ENCODE data around the gene LSM11.
A peak's percentile ranks its signal among the peaks of the same experiment; 100 is the strongest.

The LSM11 gene

GRCh38 chr5:157740229-157740610, 3.3 kb upstream of the LSM11 start:
- ATAC-seq, result peak; percentile 23; the same call in 2 of the 3 replicates
- TF ChIP-seq OSR1 (CRISPR knock-in tag; IDR thresholded peaks at IDR 0.05), result no peak
- no peak for TF ChIP-seq ZNF70 (CRISPR knock-in tag; IDR thresholded peaks at IDR 0.05)
- no peak for TF ChIP-seq GLIS3 (CRISPR knock-in tag; IDR thresholded peaks at IDR 0.05)
- no peak for TF ChIP-seq CSRNP3 (CRISPR knock-in tag; IDR thresholded peaks at IDR 0.05)
- TF ChIP-seq ZNF565 (CRISPR knock-in tag; conservative IDR thresholded peaks at IDR 0.05; ENCODE audit: low read depth), result no peak
- no peak for TF ChIP-seq PPARA (CRISPR knock-in tag; IDR thresholded peaks at IDR 0.05; ENCODE audit: borderline replicate concordance)
- no peak for TF ChIP-seq POU6F1 (CRISPR knock-in tag; IDR thresholded peaks at IDR 0.05; ENCODE audit: borderline replicate concordance, low read depth)
- TF ChIP-seq ZFP3 (CRISPR knock-in tag; IDR thresholded peaks at IDR 0.05), result no peak
- TF ChIP-seq ARNTL (CRISPR knock-in tag; IDR thresholded peaks at IDR 0.05; ENCODE audit: borderline replicate concordance, low read depth), result no peak
- no peak for TF ChIP-seq RARB (CRISPR knock-in tag; IDR thresholded peaks at IDR 0.05)
- no peak for TF ChIP-seq CREB5 (CRISPR knock-in tag; IDR thresholded peaks at IDR 0.05; ENCODE audit: low read depth)
- TF ChIP-seq SNAI2 (CRISPR knock-in tag; IDR thresholded peaks at IDR 0.05), result no peak
- no peak for TF ChIP-seq BACH2 (CRISPR knock-in tag; IDR thresholded peaks at IDR 0.05; ENCODE audit: borderline replicate concordance)
- TF ChIP-seq ISL1 (CRISPR knock-in tag; IDR thresholded peaks at IDR 0.05), result no peak
- TF ChIP-seq TOX (CRISPR knock-in tag; IDR thresholded peaks at IDR 0.05; ENCODE audit: borderline replicate concordance), result no peak

GRCh38 chr5:157741131-157741530, 2.4 kb upstream of the LSM11 start:
- ATAC-seq, result no peak

More at GRCh38 chr5:157741131-157741530, 2.4 kb upstream of the LSM11 start:
- TF ChIP-seq PPARA (CRISPR knock-in tag; IDR thresholded peaks at IDR 0.05; ENCODE audit: borderline replicate concordance) (no peak), TCF4 (CRISPR knock-in tag; IDR thresholded peaks at IDR 0.05; ENCODE audit: borderline replicate concordance) (no peak), ARNTL (CRISPR knock-in tag; IDR thresholded peaks at IDR 0.05; ENCODE audit: borderline replicate concordance, low read depth) (no peak), ISL1 (CRISPR knock-in tag; IDR thresholded peaks at IDR 0.05) (no peak), ESRRG (CRISPR knock-in tag; IDR thresholded peaks at IDR 0.05) (no peak), ZFP3 (CRISPR knock-in tag; IDR thresholded peaks at IDR 0.05) (no peak), RARB (CRISPR knock-in tag; IDR thresholded peaks at IDR 0.05) (no peak), SNAI2 (CRISPR knock-in tag; IDR thresholded peaks at IDR 0.05) (no peak), CREB5 (CRISPR knock-in tag; IDR thresholded peaks at IDR 0.05; ENCODE audit: low read depth) (no peak), ZNF565 (CRISPR knock-in tag; conservative IDR thresholded peaks at IDR 0.05; ENCODE audit: low read depth) (no peak), CSDC2 (CRISPR knock-in tag; IDR thresholded peaks at IDR 0.05) (no peak), ZFP30 (CRISPR knock-in tag; IDR thresholded peaks at IDR 0.05) (no peak), POU6F1 (CRISPR knock-in tag; IDR thresholded peaks at IDR 0.05; ENCODE audit: borderline replicate concordance, low read depth) (no peak)

Measured in SK-N-SH treated with all-trans-retinoic acid at 6 μM for 48 hours (cell line).